ENCODE measurements around the gene C1orf105.

- TF ChIP-seq RCOR1 (IDR thresholded peaks at IDR 0.05; ENCODE audit: low read length) (no peak), CTCF (IDR thresholded peaks at IDR 0.05) (no peak), POLR2AphosphoS5 (IDR thresholded peaks at IDR 0.05; ENCODE audit: low read depth, low read length) (no peak), SMC3 (IDR thresholded peaks at IDR 0.05; ENCODE audit: low read depth, low read length) (no peak), RFX5 (IDR thresholded peaks at IDR 0.05; ENCODE audit: low read length) (no peak), CHD2 (IDR thresholded peaks at IDR 0.05; ENCODE audit: low read length, partially characterized antibody) (no peak), USF2 (IDR thresholded peaks at IDR 0.05; ENCODE audit: borderline replicate concordance, low read depth, low read length) (no peak), NRF1 (IDR thresholded peaks at IDR 0.05; ENCODE audit: low read depth, low read length) (no peak), JUND (IDR thresholded peaks at IDR 0.05) (no peak), YY1 (IDR thresholded peaks at IDR 0.05; ENCODE audit: low read depth) (no peak)
These were observed 10.5 kb upstream of the C1orf105 start for GRCh38 chr1:172410027-172410426.

Measured in SK-N-SH (cell line).